ENCODE results near the gene RNF215.
"Not testable (repeated sequence)": the region's sequence is repeated elsewhere in the genome, so short reads cannot be mapped to it uniquely, and the experiment has no call there.

The RNF215 gene

DNA sequence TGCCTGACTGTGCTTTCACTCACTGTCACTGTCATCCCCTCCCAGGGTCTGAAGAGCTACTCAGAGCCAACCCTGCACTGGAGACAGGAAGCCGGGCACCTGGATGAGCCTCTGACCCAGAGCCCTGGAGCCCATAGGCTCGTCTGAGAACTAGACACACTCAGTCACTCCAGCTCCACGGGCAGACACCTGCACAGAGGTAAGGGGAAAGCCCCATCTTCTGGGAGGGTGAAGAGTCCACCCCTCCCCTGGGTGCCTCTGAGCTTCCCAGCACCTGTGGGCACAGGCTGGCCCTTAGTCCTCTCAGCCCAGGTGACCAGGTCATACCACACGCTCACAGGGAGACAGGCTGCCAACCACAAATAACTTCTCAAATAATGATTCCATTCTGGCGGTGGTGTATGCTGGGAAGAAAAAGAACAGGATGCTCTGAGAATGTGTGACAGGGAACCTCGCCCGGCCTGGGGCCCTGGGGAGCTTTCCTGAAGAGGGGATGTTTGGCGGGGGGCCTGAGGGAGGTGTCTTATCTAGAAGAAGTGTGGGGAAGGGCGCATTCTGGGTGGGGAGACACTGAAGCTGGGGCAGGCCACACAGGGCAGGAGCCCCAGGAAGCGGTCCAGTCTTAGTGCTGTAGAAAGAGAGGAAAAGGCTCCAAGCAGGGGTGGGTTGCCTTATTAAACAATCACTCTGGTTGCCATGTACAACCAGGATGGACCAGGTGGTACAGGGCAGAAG lies 25.1 kb downstream of the RNF215 start:
- no peak for DNase-seq (ENCODE audit: low read depth)

- DNase-seq (ENCODE audit: low read depth): no peak
Measured at GRCh38 chr22:30358541-30358940, 28.7 kb downstream of the RNF215 start.

DNA sequence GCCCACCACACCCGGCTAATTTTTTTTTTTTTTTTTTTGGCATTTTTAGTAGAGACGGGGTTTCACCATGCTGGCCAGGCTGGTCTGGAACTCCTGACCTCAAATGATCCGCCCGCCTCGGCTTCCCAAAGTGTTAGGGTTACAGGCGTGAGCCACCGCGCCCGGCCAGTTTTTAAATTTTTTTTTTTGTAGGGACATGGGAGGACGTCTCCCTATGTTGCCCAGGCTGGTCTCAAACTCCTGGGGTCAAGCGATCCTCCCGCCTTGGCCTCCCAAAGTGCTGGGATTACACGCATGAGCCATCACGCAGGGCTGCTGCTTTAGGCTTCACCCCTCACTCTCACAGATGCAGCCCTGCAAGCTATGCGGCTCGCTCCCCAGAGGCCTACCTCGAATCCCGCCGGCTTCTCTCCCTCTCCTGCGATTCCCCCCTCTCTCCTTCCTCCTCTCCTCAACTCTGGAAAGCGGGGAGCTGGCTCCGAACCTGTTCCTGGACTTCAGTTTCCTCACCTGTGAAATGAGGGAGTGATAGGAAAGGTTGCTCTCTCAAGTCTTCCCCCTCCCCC lies 29.5 kb downstream of the RNF215 start:
- no peak for DNase-seq (ENCODE audit: low read depth)

GRCh38 chr22:30357236-30357570 lies 30.0 kb downstream of the RNF215 start:
- no peak for DNase-seq (ENCODE audit: low read depth)

- peak; percentile 81 for DNase-seq (ENCODE audit: low read depth)
Measured at GRCh38 chr22:30356449-30357235, 30.6 kb downstream of the RNF215 start, which contains the start of the genes CCDC157 and SF3A1. Gene CCDC157, plus strand, starts transcription at chr22:30357007. Its CDS starts 8,994 bp downstream, at chr22:30366001. Gene SF3A1, minus strand, starts transcription at chr22:30356894. Its CDS starts 102 bp downstream, at chr22:30356792.

DNA sequence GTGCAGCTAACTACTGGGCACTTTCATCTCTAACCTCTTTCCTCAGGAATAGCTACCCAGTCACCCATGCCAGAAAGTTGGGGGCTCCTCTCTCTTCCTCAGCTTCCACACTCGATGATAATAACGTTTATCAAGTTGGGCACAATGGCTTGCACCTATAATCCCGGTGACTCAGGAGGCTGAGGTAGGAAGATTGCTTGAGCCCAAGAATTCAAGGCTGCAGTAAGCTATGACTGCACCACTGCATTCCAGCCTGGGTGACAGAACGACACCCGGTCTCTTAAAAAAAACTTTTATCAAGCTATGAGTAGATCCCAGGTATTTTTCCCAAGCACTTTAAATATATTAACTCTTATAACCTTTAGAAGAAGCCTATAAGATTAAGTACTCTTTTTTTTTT lies 32.6 kb downstream of the RNF215 start:
- DNase-seq (ENCODE audit: low read depth): no peak

- no peak for DNase-seq (ENCODE audit: low read depth)
Measured at GRCh38 chr22:30351226-30351625, 36.0 kb downstream of the RNF215 start.

DNA sequence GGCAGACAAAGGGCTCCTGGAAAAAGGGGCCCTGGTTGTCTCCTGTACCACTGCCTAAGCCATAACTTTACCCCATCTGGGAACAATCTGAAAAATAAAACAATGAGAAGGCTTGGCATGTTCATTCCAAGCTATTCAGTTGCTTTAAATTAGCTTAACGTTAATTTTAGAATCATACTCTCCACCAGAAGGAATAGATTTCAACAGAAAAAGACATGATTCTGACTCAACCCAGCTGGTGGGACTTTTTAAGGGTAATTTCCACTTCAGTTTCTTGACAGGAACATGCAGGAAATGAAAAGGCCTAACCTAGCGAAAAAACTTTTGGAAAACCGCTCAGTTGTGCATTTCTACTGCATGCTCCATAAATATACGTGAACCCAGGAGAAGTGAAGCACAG lies 38.4 kb downstream of the RNF215 start:
- no peak for DNase-seq (ENCODE audit: low read depth)

- no peak for DNase-seq (ENCODE audit: low read depth)
Measured at GRCh38 chr22:30348404-30348803, 38.8 kb downstream of the RNF215 start.

DNA sequence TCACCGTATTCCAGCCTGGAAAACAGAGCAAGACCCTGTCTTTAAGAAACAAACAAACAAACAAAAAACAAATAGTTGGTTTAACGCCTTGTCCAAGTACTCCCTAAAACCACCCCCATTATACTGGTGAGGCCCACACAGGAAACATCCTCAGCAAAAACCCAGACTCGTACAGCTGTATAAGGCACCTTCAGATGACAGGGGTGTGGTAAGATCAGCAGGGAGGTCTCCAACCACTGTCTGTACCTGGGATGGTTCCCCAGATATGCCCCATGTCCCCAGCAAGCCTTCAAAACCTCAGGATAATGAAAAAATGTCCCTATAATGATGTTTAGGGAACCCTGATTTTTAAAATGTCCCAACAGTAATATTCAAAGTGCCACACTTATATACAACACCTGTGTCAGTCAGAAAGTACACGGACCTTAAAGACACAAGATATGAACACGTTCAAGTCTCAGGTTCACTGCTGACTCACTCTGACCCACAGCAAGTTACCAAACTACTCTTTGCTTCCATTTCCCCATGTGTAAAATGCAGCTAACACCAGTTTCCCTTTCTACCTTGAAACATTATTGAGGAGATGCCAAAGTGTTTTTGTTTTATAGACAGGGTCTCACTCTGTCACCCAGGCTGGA lies 39.8 kb downstream of the RNF215 start:
- DNase-seq (ENCODE audit: low read depth): no peak

DNA sequence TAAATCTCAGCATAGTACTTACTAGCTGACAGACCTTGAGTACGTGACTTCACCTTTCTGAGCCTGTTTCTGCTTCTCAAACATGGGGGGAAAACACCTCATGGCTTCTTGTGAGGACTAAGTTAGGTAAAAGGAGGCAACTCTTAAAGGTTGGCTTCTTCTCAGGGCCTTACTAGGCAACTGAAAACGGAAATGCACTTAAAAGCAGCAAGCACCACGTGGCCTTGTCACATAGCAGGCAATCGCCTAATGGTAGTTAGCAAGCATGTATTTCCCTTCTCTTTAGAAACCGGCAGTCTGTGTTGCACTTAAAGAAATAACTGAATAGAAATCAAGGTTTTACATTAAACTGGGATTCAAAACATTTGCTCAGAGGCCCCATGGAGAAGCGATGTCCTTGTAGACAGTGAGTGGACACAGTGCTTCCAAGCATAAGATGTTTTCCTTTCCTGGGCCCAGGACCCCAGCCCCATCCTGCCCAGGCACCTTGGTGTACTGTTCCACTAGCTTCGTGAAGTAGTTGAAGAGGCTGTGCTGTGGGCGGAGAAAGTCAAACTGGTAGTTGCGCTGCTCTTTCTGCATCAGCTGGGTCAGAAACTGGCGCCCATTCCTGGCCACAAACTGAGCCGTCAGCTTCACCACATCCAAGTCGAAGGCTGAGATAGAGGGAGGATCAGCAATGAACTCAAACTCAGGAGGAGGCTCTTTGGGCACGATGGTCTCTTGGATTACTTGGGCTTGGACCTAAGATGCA lies 42.6 kb downstream of the RNF215 start:
- no peak for DNase-seq (ENCODE audit: low read depth)

DNA sequence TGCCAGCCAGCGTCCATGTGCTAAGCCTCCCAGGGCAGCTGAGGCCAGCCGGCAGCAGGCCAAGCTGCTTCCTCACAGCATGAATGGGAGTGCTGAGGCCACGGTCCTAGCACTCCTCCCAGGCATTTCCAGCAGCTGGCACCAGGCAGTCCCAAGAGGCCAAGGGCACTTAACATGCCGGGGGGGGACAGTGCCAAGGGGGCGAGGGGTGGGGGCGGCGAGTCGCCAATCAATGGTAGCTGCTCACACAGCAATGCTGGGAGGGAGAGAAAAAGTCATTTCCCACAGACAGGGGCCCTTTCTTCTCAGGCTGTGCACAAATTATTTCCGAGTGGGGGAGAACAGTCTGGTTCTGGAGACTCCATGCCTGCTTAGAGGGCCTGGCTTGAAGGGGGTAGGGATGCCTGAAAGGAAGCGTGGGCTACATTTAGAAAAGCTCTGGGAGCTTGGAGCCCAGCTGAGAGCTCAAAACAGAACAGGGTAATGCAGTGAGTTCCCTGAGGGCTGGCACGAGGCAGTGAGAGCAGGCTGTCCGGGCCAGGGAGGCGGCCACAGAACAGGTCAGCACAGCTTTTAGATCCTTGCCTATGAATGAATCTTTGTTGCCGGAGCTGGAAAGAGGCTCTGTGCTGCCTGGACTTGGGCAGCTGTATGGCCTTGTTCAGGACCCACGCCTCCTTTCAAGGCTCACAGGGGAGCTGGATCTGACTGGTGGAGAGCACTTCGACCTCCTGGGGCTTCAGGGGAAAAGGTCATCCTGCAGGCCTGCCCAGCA lies 46.1 kb downstream of the RNF215 start:
- no peak for DNase-seq (ENCODE audit: low read depth)

DNA sequence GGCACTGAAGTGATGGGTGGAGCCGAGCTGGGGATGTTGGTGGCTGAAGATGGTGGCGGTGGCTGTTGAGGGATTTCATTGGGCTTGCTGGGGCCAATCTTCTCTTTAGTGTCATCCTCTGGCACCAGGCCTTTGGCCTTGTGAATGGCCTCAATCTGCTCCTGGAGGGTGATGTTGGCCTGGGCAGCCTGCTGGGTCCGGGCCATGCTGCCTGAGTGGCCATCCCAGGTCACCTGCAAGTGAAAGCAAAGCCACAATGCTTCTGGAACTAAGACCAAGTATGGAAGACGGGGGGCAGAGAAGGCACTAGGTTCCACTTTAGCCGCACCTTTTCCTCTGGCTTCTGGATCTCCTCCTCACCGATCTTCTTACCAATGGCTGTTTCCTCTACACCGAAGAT lies 48.4 kb downstream of the RNF215 start:
- DNase-seq (ENCODE audit: low read depth): no peak

DNA sequence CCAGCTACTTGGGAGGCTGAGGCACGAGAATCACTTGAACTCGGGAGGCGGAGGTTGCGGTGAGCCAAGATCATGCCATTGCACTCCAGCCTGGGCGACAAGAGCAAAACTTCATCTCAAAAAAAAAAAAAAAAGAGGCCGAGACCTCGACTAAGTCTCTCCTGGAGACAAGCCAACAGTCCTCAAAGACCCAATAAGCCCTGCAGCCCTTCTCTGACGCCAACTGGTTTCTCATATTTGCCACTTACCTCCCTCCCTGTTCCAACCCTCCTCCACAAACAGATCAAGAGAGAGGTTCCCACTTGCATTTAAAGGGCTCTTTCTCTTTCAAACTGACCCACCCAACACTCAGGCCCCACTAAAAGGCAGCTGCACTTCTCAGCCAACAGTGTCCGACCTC lies 48.9 kb downstream of the RNF215 start:
- not testable (repeated sequence) for DNase-seq (ENCODE audit: low read depth)

GRCh38 chr22:30337461-30337778 lies 49.8 kb downstream of the RNF215 start:
- DNase-seq (ENCODE audit: low read depth): no peak

DNA sequence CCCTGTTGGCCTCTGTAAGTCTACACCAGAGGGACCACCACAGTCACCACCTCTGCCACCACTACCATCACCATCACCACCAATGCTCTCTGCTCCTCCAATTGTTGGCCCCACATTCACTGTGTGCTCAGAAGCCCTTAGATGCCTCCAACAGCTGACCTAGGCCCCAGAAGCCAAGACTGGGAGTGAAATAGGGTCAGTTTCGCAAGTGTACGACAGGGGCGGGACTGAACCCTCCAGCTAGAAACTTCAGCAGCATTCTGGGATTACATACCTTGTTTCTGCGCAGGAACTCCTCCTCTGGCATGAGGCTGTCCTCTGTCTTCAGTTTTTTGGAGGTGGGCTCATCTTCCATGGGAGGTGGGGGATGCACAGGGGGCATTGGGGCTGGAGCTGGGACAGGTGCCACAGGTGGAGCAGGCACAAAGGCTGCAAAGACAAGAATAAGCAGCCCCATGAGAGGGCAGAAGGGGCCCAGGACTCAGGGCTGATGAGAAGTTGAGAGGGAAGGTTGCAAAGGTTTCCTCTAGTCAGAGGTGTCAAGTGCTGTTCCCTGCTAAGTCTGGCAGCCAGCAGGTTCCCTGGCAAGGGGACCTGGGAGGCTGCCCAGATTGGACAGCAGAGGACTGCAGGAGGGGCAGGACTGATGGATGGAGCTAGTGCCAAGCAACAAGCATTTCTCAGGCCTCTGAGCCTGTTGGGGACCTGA lies 50.3 kb downstream of the RNF215 start:
- DNase-seq (ENCODE audit: low read depth): no peak

DNA sequence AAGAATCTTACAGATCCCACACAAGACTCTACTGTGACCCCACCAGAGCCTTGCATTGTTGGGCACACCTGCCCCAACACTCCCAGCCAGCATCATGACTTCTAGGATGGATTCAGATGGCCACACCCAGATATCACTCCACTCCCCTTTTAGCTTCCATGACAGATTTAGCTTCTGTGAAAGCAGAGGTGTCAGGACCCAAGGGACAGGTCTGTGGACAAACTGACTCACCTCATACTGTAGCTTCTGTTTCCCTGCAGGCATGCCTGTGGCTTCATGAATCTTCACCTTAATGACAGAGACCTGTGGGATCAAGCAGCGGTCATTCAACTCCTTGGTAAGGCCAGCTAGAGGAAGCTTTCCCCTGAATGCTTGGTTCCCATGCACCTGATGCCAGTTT lies 52.0 kb downstream of the RNF215 start:
- no peak for DNase-seq (ENCODE audit: low read depth)

GRCh38 chr22:30334646-30335045 lies 52.6 kb downstream of the RNF215 start:
- no peak for DNase-seq (ENCODE audit: low read depth)

GRCh38 chr22:30333707-30334087 lies 53.5 kb downstream of the RNF215 start:
- DNase-seq (ENCODE audit: low read depth): no peak

- no peak for DNase-seq (ENCODE audit: low read depth)
Measured at GRCh38 chr22:30332994-30333706, 54.1 kb downstream of the RNF215 start.
